ENCODE data around the gene AGAP4.
"Not testable (repeated sequence)": the region's sequence is repeated elsewhere in the genome, so short reads cannot be mapped to it uniquely, and the experiment has no call there.

AGAP4 gene

DNA sequence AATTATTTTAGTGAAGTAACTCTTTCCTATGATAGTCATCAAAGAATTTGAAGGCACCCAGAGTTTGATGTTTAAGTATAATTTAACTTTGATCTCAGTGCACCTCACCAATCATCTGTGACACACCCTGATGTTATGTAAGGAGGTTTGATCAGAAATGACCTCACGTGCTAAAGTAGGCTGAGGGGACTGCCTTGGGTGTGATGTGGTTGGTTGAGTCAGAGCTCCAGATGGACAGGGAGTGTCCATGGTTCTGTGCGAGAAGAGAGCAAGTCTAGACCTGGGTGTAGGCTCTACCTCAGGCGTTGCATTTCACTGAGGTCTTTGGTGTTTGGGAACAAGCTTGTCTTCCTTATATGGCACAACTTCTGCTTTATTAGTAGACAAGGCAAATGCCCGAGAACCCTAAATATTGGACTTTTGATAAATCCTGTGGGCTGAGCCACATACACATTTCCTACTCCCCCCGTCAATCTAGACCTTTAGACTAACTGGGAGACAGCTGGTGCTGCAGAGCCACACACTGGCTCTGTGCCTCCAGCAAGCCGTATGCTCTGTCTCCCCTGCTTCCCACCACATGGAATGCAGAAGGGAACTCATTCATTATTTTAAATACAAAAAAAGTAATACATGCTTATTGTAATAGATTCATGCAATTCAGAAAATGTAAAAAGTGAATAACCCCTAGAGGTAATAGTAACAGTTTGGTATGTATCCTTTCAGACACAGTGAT lies 56.4 kb downstream of the AGAP4 start:
- DNase-seq (ENCODE audit: low read depth in 2 of 2): not testable (repeated sequence)

GRCh38 chr10:45789991-45790390 lies 57.3 kb downstream of the AGAP4 start:
- not testable (repeated sequence) for DNase-seq (ENCODE audit: low read depth in 2 of 2)

GRCh38 chr10:45787212-45787741 lies 60.0 kb downstream of the AGAP4 start:
- DNase-seq (ENCODE audit: low read depth in 2 of 2): not testable (repeated sequence)

GRCh38 chr10:45786217-45786616 lies 61.1 kb downstream of the AGAP4 start:
- DNase-seq (ENCODE audit: low read depth in 2 of 2): not testable (repeated sequence)

All from stimulated activated CD4-positive, alpha-beta T cell treated with anti-CD3 and anti-CD28 coated beads, Interleukin-12 subunit alpha, Interleukin-12 subunit beta, amount 100 ng/mL, for 24 hours (primary cell).